Measurements from ENCODE around the gene AP1S2. TPM values are rescaled to one million over a fixed set of nuclear protein-coding genes. Genes with fewer than 3 reads are reported as not detected.

Gene AP1S2
- total RNA-seq, 1 experiment from 2014 or later, result 19.9 TPM

- CTCF ChIA-PET, result no interaction called here
- Histone ChIP-seq H3K9ac (ENCODE audit: low read length) (no peak overlapping the region), H3K36me3 (ENCODE audit: control insufficient read depth in 1 of 2, insufficient read depth in 2 of 2, low read length in 2 of 2) (no peaks in the 10 kb centered on the region), H3K27me3 (ENCODE audit: insufficient read depth, low read length) (no peaks in the 10 kb centered on the region), H4K20me1 (ENCODE audit: insufficient read depth) (no peaks in the 10 kb centered on the region), H3K9me2 (ENCODE audit: insufficient read depth) (no peaks in the 10 kb centered on the region), H3K79me2 (ENCODE audit: insufficient read depth, low read length) (no peaks in the 10 kb centered on the region), H3K4me2 (ENCODE audit: low read length) (no peak overlapping the region), H3K9me3 (ENCODE audit: control insufficient read depth in 1 of 2, insufficient read depth in 1 of 2, low read depth in 1 of 2, low read length in 2 of 2) (no peaks in the 10 kb centered on the region), H3K4me3 (replicated peaks in 1 of 2; ENCODE audit: low read depth in 1 of 2, low read length in 2 of 2) (no peak overlapping the region), H3K4me1 (ENCODE audit: control insufficient read depth in 1 of 2, insufficient read depth in 2 of 2, low read length in 2 of 2) (no peaks in the 10 kb centered on the region), H2AFZ (ENCODE audit: low read depth, low read length, poor library complexity, severe bottlenecking) (no peak overlapping the region), H3K27ac (ENCODE audit: low read depth, low read length) (no peak overlapping the region)
- POLR2A ChIA-PET, result no interaction called here
- BruUV-seq (replicated peaks), result no TSS peak
- TF ChIP-seq EZH2 (IDR thresholded peaks at IDR 0.05), result no peak
- TF ChIP-seq SP1 (IDR thresholded peaks at IDR 0.05; ENCODE audit: low read depth), result no peak
- TF ChIP-seq ZFX (IDR thresholded peaks at IDR 0.05), result no peak
- no peak for TF ChIP-seq POLR2AphosphoS5 (IDR thresholded peaks at IDR 0.05; ENCODE audit: low read depth, low read length)
- TF ChIP-seq CTCF (IDR thresholded peaks at IDR 0.05 in 2 of 3, conservative IDR thresholded peaks at IDR 0.05 in 1 of 3; ENCODE audit: borderline replicate concordance in 1 of 3, insufficient read depth in 1 of 3, low read depth in 2 of 3, low read length in 2 of 3), result no peak
- TF ChIP-seq JUND (IDR thresholded peaks at IDR 0.05), result no peak
- TF ChIP-seq ELF1 (IDR thresholded peaks at IDR 0.05; ENCODE audit: borderline replicate concordance, low read depth), result no peak
- no peak for TF ChIP-seq SIN3A (IDR thresholded peaks at IDR 0.05; ENCODE audit: low read depth)
- TF ChIP-seq RAD21 (IDR thresholded peaks at IDR 0.05; ENCODE audit: low read depth), result no peak
- intact Hi-C loops (cut with micrococcal nuclease), result no loop called here
- ATAC-seq, result no peak
- no peak for DNase-seq (ENCODE audit: low read depth, low spot score)
- RAD21 ChIA-PET (ENCODE audit: low non-redundant PET in 1 of 2, low total read pairs in 2 of 2, uncharacterized antibody in 2 of 2, unreplicated experiment in 2 of 2), result no interaction called here
Measured at GRCh38 chrX:15869695-15870094, 15.1 kb upstream of the AP1S2 start.

- no peaks in the 10 kb centered on the region for H3K36me3 ChIP-seq (ENCODE audit: control insufficient read depth in 1 of 2, insufficient read depth in 2 of 2, low read length in 2 of 2)
- H3K4me2 ChIP-seq (ENCODE audit: low read length), result no peak overlapping the region
- BruUV-seq (replicated peaks), result no TSS peak
- intact Hi-C loops (cut with micrococcal nuclease), result no loop called here
- no peaks in the 10 kb centered on the region for H3K79me2 ChIP-seq (ENCODE audit: insufficient read depth, low read length)
- no peaks in the 10 kb centered on the region for H3K27me3 ChIP-seq (ENCODE audit: insufficient read depth, low read length)
- ChIA-PET CTCF (no interaction called here), RAD21 (ENCODE audit: low non-redundant PET in 1 of 2, low total read pairs in 2 of 2, uncharacterized antibody in 2 of 2, unreplicated experiment in 2 of 2) (no interaction called here), POLR2A (no interaction called here)
- H3K4me1 ChIP-seq (ENCODE audit: control insufficient read depth in 1 of 2, insufficient read depth in 2 of 2, low read length in 2 of 2), result no peaks in the 10 kb centered on the region
- H3K9me2 ChIP-seq (ENCODE audit: insufficient read depth), result no peaks in the 10 kb centered on the region
- no peak for DNase-seq (ENCODE audit: low read depth, low spot score)
- H3K4me3 ChIP-seq (replicated peaks in 1 of 2; ENCODE audit: low read depth in 1 of 2, low read length in 2 of 2), result no peak overlapping the region
- H3K9ac ChIP-seq (ENCODE audit: low read length), result no peak overlapping the region
- H3K27ac ChIP-seq (ENCODE audit: low read depth, low read length), result no peak overlapping the region
- no peaks in the 10 kb centered on the region for H4K20me1 ChIP-seq (ENCODE audit: insufficient read depth)
- no peak overlapping the region for H2AFZ ChIP-seq (ENCODE audit: low read depth, low read length, poor library complexity, severe bottlenecking)
- H3K9me3 ChIP-seq (ENCODE audit: control insufficient read depth in 1 of 2, insufficient read depth in 1 of 2, low read depth in 1 of 2, low read length in 2 of 2), result no peaks in the 10 kb centered on the region
- ATAC-seq, result no peak
- TF ChIP-seq POLR2A (IDR thresholded peaks at IDR 0.05; ENCODE audit: borderline replicate concordance, extremely low read depth, insufficient read depth, insufficient read length) (no peak), YY1 (IDR thresholded peaks at IDR 0.05; ENCODE audit: extremely low read depth, insufficient replicate concordance, low read depth, low read length) (no peak), CBX3 (IDR thresholded peaks at IDR 0.05; ENCODE audit: low read depth) (no peak), POLR2AphosphoS5 (IDR thresholded peaks at IDR 0.05; ENCODE audit: low read depth, low read length) (no peak), ZBTB33 (IDR thresholded peaks at IDR 0.05; ENCODE audit: extremely low read depth, insufficient replicate concordance, low read length) (no peak), EGR1 (IDR thresholded peaks at IDR 0.05; ENCODE audit: low read depth) (no peak), EZH2 (IDR thresholded peaks at IDR 0.05) (no peak), SP1 (IDR thresholded peaks at IDR 0.05; ENCODE audit: low read depth) (no peak), TCF7L2 (IDR thresholded peaks at IDR 0.05; ENCODE audit: borderline replicate concordance, extremely low read depth, insufficient read depth, insufficient read length) (no peak), ELF1 (IDR thresholded peaks at IDR 0.05; ENCODE audit: borderline replicate concordance, low read depth) (no peak), ZFX (IDR thresholded peaks at IDR 0.05) (no peak), CEBPB (IDR thresholded peaks at IDR 0.05; ENCODE audit: low read depth) (no peak), ZNF274 (IDR thresholded peaks at IDR 0.05; ENCODE audit: low read depth, low read length) (no peak)
Measured at GRCh38 chrX:15866147-15866546, 11.5 kb upstream of the AP1S2 start.

Measured in HCT116 (cell line).